Measurements from ENCODE around the gene EHBP1. TPM values are rescaled to one million over a fixed set of nuclear protein-coding genes. Genes with fewer than 3 reads are reported as not detected.
"Not testable (repeated sequence)": the region's sequence is repeated elsewhere in the genome, so short reads cannot be mapped to it uniquely, and the experiment has no call there.

The EHBP1 gene
- polyA plus RNA-seq, 3 donors: 48.1 to 60.0 (median 55.3) TPM

GRCh38 chr2:62704654-62705006 lies 883 bp upstream of the EHBP1 start:
- DNase-seq (ENCODE audit: low read depth in 3 of 3, low spot score in 2 of 3): peak in 2 of 3 donors; percentile 13 to 15

- peak; percentile 16 to 45 (median 32) for DNase-seq (ENCODE audit: low read depth in 3 of 3, low spot score in 2 of 3)
These were observed 577 bp downstream of the EHBP1 start for GRCh38 chr2:62705859-62706720.

- no peak for DNase-seq (ENCODE audit: low read depth in 3 of 3, low spot score in 2 of 3)
These were observed 1.4 kb downstream of the EHBP1 start for GRCh38 chr2:62706721-62707521.

GRCh38 chr2:62708751-62709150 lies 3.2 kb downstream of the EHBP1 start:
- no peak for DNase-seq (ENCODE audit: low read depth in 3 of 3, low spot score in 2 of 3)

GRCh38 chr2:62711832-62712494 lies 6.5 kb downstream of the EHBP1 start:
- no peak for DNase-seq (ENCODE audit: low read depth in 3 of 3, low spot score in 2 of 3)

GRCh38 chr2:62713196-62713595 lies 7.7 kb downstream of the EHBP1 start:
- not testable (repeated sequence) for DNase-seq (ENCODE audit: low read depth in 3 of 3, low spot score in 2 of 3)

GRCh38 chr2:62713837-62714236 lies 8.3 kb downstream of the EHBP1 start:
- DNase-seq (ENCODE audit: low read depth in 3 of 3, low spot score in 2 of 3): no peak

GRCh38 chr2:62716768-62717167 lies 11.3 kb downstream of the EHBP1 start:
- DNase-seq (ENCODE audit: low read depth in 3 of 3, low spot score in 2 of 3): no peak

GRCh38 chr2:62717503-62718081 lies 12.1 kb downstream of the EHBP1 start:
- DNase-seq (ENCODE audit: low read depth in 3 of 3, low spot score in 2 of 3): no peak

- no peak for DNase-seq (ENCODE audit: low read depth in 3 of 3, low spot score in 2 of 3)
These were observed 12.8 kb downstream of the EHBP1 start for GRCh38 chr2:62718225-62718822.

GRCh38 chr2:62719757-62720156 lies 14.2 kb downstream of the EHBP1 start:
- DNase-seq (ENCODE audit: low read depth in 3 of 3, low spot score in 2 of 3): no peak

GRCh38 chr2:62722679-62723078 lies 17.2 kb downstream of the EHBP1 start:
- DNase-seq (ENCODE audit: low read depth in 3 of 3, low spot score in 2 of 3): no peak

GRCh38 chr2:62723253-62723652 lies 17.7 kb downstream of the EHBP1 start:
- no peak for DNase-seq (ENCODE audit: low read depth in 3 of 3, low spot score in 2 of 3)

- no peak for DNase-seq (ENCODE audit: low read depth in 3 of 3, low spot score in 2 of 3)
These were observed 18.6 kb downstream of the EHBP1 start for GRCh38 chr2:62724106-62724505.

GRCh38 chr2:62724886-62725711 lies 19.6 kb downstream of the EHBP1 start:
- DNase-seq (ENCODE audit: low read depth in 3 of 3, low spot score in 2 of 3): no peak

- no peak for DNase-seq (ENCODE audit: low read depth in 3 of 3, low spot score in 2 of 3)
These were observed 20.2 kb downstream of the EHBP1 start for GRCh38 chr2:62725712-62726055.

- DNase-seq (ENCODE audit: low read depth in 3 of 3, low spot score in 2 of 3): no peak
These were observed 21.9 kb downstream of the EHBP1 start for GRCh38 chr2:62727259-62727867.

- no peak for DNase-seq (ENCODE audit: low read depth in 3 of 3, low spot score in 2 of 3)
These were observed 22.5 kb downstream of the EHBP1 start for GRCh38 chr2:62727876-62728566.

GRCh38 chr2:62731275-62731674 lies 25.8 kb downstream of the EHBP1 start:
- no peak for DNase-seq (ENCODE audit: low read depth in 3 of 3, low spot score in 2 of 3)

Measured in right renal cortex interstitium (tissue), 3 donors.